SU-DHL-6 (cell line): ENCODE data around the gene KRTAP4-4.

Experiments used
- EZH2phosphoT487 ChIP-seq: fragments of 200-600 bp; sonication (generic), shearing (Covaris generic); conservative IDR thresholded peaks from 2 replicates; pipeline ENCODE4 v1.6.1; 2018; ENCODE audit warnings: mild to moderate bottlenecking, antibody characterized with exemption, low read length, moderate library complexity, mixed read lengths
- TF ChIP-seq, protein P1 (sequence below): fragments of 200-600 bp; sonication (generic); IDR thresholded peaks from one replicate; pipeline ENCODE4 v1.5.1; 2017; ENCODE audit warnings: antibody characterized with exemption, mild to moderate bottlenecking, low read length, moderate library complexity; ENCODE audit not compliant: insufficient read depth, poor library complexity, severe bottlenecking

- TF ChIP-seq, protein P1, sequence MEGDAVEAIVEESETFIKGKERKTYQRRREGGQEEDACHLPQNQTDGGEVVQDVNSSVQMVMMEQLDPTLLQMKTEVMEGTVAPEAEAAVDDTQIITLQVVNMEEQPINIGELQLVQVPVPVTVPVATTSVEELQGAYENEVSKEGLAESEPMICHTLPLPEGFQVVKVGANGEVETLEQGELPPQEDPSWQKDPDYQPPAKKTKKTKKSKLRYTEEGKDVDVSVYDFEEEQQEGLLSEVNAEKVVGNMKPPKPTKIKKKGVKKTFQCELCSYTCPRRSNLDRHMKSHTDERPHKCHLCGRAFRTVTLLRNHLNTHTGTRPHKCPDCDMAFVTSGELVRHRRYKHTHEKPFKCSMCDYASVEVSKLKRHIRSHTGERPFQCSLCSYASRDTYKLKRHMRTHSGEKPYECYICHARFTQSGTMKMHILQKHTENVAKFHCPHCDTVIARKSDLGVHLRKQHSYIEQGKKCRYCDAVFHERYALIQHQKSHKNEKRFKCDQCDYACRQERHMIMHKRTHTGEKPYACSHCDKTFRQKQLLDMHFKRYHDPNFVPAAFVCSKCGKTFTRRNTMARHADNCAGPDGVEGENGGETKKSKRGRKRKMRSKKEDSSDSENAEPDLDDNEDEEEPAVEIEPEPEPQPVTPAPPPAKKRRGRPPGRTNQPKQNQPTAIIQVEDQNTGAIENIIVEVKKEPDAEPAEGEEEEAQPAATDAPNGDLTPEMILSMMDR: no peak
- TF ChIP-seq EZH2phosphoT487: no peak
Measured at GRCh38 chr17:41190328-41190727, 29.8 kb upstream of the KRTAP4-4 start.
